Coronary artery (tissue), 2 donors: ENCODE measurements around the gene MYLK4.

Experiments used
- DNase-seq: peaks from one replicate; pipeline ENCODE4 v3.0.0-alpha.2; 2017; ENCODE audit warnings: low spot score
- H3K27ac ChIP-seq, 2 donors: fragments of 200-600 bp; sonication (generic); one replicate each; pipeline ENCODE4 v1.5.1; 2016 to 2019
- H3K4me3 ChIP-seq: fragments of 200-600 bp; sonication (generic); 2 replicates; pipeline ENCODE4 v1.5.1; 2016; ENCODE audit warnings: mild to moderate bottlenecking, moderate library complexity
- TF ChIP-seq, protein P1 (sequence below): fragments of 200-600 bp; sonication (generic); IDR thresholded peaks from one replicate; pipeline ENCODE4 v1.5.1; 2019; ENCODE audit warnings: antibody characterized with exemption

MYLK4 gene

GRCh38 chr6:2729921-2730320 is 20.8 kb downstream of the MYLK4 start:
- no peak for DNase-seq
- H3K27ac ChIP-seq = no peak overlapping the region
- TF ChIP-seq, protein P1, sequence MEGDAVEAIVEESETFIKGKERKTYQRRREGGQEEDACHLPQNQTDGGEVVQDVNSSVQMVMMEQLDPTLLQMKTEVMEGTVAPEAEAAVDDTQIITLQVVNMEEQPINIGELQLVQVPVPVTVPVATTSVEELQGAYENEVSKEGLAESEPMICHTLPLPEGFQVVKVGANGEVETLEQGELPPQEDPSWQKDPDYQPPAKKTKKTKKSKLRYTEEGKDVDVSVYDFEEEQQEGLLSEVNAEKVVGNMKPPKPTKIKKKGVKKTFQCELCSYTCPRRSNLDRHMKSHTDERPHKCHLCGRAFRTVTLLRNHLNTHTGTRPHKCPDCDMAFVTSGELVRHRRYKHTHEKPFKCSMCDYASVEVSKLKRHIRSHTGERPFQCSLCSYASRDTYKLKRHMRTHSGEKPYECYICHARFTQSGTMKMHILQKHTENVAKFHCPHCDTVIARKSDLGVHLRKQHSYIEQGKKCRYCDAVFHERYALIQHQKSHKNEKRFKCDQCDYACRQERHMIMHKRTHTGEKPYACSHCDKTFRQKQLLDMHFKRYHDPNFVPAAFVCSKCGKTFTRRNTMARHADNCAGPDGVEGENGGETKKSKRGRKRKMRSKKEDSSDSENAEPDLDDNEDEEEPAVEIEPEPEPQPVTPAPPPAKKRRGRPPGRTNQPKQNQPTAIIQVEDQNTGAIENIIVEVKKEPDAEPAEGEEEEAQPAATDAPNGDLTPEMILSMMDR = no peak
- H3K4me3 ChIP-seq = no peak overlapping the region

DNA sequence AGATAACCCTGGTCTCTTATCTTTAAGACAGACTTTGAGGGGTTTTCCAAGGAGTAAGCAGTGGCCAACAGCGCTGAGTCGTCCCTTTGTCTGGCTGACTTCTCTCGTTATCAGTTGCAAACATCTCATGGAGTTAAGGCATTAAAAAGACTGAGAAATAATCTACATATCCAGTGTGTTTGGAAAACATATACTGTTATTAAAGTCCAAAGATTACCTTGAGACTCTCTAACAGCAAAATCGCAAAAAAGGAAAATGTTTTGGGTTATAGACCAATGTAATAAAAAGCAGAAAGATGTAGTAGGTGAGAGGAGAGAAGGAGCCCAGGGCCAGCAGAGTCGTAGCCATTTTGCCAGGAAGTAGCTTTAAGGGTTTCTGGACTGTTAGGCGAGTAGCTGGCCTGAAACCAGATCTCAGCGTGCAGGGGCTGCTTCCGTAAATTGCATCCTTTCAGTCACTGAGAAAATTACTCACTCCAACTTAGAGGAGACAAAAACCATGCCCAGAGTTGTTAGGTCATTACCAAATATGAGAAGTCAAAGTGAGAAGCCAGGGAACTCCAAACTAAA is 24.6 kb downstream of the MYLK4 start:
- TF ChIP-seq, protein P1 = no peak
- Histone ChIP-seq H3K4me3 (no peak overlapping the region), H3K27ac (no peak overlapping the region)
- DNase-seq = no peak

DNA sequence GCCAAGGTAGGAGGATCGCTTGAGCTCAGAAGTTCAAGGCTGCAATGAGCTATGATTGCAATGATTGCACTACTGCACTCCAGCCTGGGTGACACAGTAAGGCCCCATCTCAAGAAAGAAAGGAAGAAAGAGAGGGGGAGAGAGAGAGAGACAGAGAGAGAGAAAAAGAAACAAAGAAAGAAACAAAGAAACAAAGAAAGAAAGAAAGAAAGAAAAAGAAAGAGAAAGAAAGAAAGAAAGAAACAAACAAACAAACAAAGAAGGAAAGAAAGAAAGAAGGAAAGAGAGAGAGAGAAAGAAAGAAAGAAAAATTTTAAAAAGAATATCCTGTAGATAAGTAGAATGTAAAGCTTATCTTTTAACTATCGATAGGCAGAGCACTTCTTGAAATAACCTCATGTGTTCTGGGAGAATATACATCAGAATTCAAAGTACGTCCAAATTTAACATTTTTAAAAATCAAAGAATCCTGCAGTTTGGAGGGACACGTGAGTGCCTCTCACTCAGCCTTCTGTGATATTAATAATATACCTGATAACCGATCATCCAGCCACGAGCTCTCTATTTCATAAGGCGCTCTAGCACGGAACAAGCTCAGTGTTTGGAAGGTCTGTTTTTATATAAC is 25.2 kb downstream of the MYLK4 start:
- TF ChIP-seq, protein P1 = no peak
- no peak overlapping the region for H3K27ac ChIP-seq
- DNase-seq = no peak
- H3K4me3 ChIP-seq = no peak overlapping the region

GRCh38 chr6:2721219-2721618 is 29.5 kb downstream of the MYLK4 start:
- no peak for DNase-seq
- Histone ChIP-seq H3K4me3 (no peak overlapping the region), H3K27ac (no peak overlapping the region)
- TF ChIP-seq, protein P1 = no peak

DNA sequence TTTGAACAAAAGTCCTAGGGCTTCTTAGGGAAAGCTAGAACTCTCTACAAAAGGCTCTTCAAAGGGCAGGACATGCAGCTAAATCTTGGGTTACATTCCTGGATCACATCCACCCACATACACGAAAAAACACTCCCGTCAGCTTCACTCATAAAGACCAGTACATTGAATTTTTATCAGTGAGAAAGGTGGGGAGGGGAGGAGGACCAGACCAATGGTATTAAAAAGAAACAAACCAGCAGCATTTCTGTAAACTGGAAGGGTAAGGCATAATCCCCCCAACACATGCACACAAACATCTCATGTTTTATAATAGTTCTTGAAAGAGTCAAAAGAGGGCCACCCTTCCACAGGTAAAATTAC is 31.6 kb downstream of the MYLK4 start:
- TF ChIP-seq, protein P1 = no peak
- no peak for DNase-seq
- no peak overlapping the region for H3K4me3 ChIP-seq
- no peak overlapping the region for H3K27ac ChIP-seq

- Histone ChIP-seq H3K27ac (no peak overlapping the region), H3K4me3 (no peak overlapping the region)
- DNase-seq = no peak
- TF ChIP-seq, protein P1 = no peak
Measured at GRCh38 chr6:2718334-2719092, 32.2 kb downstream of the MYLK4 start.
